Activated T-helper 2 cell treated with anti-CD3 and anti-CD28 coated beads, Interferon-gamma antibody, Interleukin-2, Interleukin-4, amounts not matched to agents 10 μg/mL and 5 μg/mL and 100 μg/mL, durations not matched to agents 14 hours and 24 hours and 36 hours (primary cell): ENCODE results near the gene ERFE. TPM values are rescaled to one million over a fixed set of nuclear protein-coding genes. Genes with fewer than 3 reads are reported as not detected.
A peak's percentile ranks its signal among the peaks of the same experiment; 100 is the strongest.
"Not testable (repeated sequence)": the region's sequence is repeated elsewhere in the genome, so short reads cannot be mapped to it uniquely, and the experiment has no call there.

Source experiments
- DNase-seq: peaks from one replicate; pipeline ENCODE4 v3.0.0; 2021; ENCODE audit warnings: low spot score
- H3K27ac Mint-ChIP-seq: one replicate; pipeline ENCODE4 v1.8.0; 2021; ENCODE audit warnings: mixed read lengths
- H3K27me3 Mint-ChIP-seq: one replicate; pipeline ENCODE4 v1.8.0; 2021; ENCODE audit warnings: low read depth, mixed read lengths
- H3K36me3 Mint-ChIP-seq: one replicate; pipeline ENCODE4 v1.8.0; 2021; ENCODE audit warnings: low read depth, mixed read lengths
- H3K4me1 Mint-ChIP-seq: one replicate; pipeline ENCODE4 v1.8.0; 2021; ENCODE audit warnings: low read depth, mixed read lengths
- H3K4me3 Mint-ChIP-seq: one replicate; pipeline ENCODE4 v1.8.0; 2021; ENCODE audit warnings: low read depth, mild to moderate bottlenecking, moderate library complexity, mixed read lengths
- H3K9me3 Mint-ChIP-seq: one replicate; pipeline ENCODE4 v1.8.0; 2021; ENCODE audit warnings: mixed read lengths
- intact Hi-C: fragments of 100-400 bp; cut with micrococcal nuclease; formaldehyde crosslinking; loops from one replicate; pipeline ENCODE4 v1.15.1; 2023
- total RNA-seq: library from RNA; stranded (reverse); gene quantifications from 2 replicates; pipeline ENCODE4 v1.2.3, GENCODE V29; 2022

Gene ERFE, protein sequence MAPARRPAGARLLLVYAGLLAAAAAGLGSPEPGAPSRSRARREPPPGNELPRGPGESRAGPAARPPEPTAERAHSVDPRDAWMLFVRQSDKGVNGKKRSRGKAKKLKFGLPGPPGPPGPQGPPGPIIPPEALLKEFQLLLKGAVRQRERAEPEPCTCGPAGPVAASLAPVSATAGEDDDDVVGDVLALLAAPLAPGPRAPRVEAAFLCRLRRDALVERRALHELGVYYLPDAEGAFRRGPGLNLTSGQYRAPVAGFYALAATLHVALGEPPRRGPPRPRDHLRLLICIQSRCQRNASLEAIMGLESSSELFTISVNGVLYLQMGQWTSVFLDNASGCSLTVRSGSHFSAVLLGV
- 0.46 and 1.1 TPM in 2 replicates for total RNA-seq

GRCh38 chr2:238158509-238159070, at the start of gene ERFE:
TSS of gene ERFE (plus strand) at chr2:238158970. CDS start at chr2:238159008, 38 bp downstream.
- peaks cover 16% of the 10 kb centered on the region for H3K27me3 Mint-ChIP-seq
- H3K36me3 Mint-ChIP-seq, result no peaks in the 10 kb centered on the region
- intact Hi-C loops, result no loop called here
- no peaks in the 10 kb centered on the region for H3K9me3 Mint-ChIP-seq
- DNase-seq, result peak; percentile 46
- peak within 1 kb of the TSS; percentile 69 for H3K4me3 Mint-ChIP-seq
- peaks cover 4% of the 10 kb centered on the region for H3K4me1 Mint-ChIP-seq
- no peak within 1 kb of the TSS for H3K27ac Mint-ChIP-seq

DNA sequence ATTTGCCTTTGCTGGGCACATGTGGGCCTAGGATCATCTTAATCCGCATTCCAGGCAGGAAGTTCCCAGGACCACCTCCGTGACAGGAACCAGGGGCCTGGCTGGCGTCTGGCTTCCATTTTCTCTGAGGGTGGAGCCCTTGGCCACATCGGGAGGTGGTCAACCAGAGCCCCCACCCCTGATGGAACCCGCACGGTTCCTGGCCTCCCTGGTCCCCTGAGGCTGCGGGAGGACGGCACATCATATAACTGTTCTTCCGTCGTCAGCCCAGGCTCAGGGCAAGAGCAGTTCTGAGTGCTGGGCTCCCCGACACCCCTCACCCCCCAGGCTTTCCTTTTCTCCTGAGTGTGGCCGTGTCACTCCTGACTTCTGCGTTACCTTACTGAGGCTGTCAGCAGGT, 45.2 kb upstream of the ERFE start:
- no peak for DNase-seq
- Mint-ChIP-seq H3K27ac (no peak overlapping the region), H3K4me3 (no peak overlapping the region), H3K36me3 (no peaks in the 10 kb centered on the region), H3K27me3 (peaks cover 4% of the 10 kb centered on the region), H3K4me1 (peaks cover 2% of the 10 kb centered on the region), H3K9me3 (peaks cover 20% of the 10 kb centered on the region)
- intact Hi-C loops, result no loop called here

DNA sequence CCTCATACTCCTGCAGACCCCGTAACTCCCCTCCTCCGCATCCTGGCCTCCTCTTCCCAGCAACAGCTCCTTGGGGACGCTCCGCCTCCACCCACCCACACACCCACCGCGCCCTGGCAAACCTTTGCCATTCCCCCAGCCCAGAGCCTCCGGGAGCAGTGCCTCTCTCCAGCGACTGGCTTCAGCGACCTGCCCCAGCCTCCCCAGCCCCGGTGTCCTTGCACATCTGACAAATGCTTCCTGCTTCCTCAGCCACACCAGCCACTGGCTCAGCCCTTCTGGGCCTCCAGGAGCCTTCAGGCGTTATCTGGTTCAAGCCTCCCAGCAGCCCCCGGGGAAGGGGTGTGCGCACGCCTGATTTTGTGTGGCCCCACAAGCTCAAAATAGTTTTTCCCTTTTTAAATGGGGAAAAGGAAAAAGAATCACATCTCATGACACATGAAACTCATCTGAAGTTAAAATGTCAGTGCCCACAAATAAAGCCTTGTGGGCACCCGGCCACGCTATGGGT, 44.4 kb upstream of the ERFE start:
- peaks cover 8% of the 10 kb centered on the region for H3K27me3 Mint-ChIP-seq
- no peaks in the 10 kb centered on the region for H3K36me3 Mint-ChIP-seq
- no peak overlapping the region for H3K27ac Mint-ChIP-seq
- peaks cover 20% of the 10 kb centered on the region for H3K9me3 Mint-ChIP-seq
- no peak for DNase-seq
- H3K4me3 Mint-ChIP-seq, result no peak overlapping the region
- no peaks in the 10 kb centered on the region for H3K4me1 Mint-ChIP-seq
- intact Hi-C loops, result no loop called here

DNA sequence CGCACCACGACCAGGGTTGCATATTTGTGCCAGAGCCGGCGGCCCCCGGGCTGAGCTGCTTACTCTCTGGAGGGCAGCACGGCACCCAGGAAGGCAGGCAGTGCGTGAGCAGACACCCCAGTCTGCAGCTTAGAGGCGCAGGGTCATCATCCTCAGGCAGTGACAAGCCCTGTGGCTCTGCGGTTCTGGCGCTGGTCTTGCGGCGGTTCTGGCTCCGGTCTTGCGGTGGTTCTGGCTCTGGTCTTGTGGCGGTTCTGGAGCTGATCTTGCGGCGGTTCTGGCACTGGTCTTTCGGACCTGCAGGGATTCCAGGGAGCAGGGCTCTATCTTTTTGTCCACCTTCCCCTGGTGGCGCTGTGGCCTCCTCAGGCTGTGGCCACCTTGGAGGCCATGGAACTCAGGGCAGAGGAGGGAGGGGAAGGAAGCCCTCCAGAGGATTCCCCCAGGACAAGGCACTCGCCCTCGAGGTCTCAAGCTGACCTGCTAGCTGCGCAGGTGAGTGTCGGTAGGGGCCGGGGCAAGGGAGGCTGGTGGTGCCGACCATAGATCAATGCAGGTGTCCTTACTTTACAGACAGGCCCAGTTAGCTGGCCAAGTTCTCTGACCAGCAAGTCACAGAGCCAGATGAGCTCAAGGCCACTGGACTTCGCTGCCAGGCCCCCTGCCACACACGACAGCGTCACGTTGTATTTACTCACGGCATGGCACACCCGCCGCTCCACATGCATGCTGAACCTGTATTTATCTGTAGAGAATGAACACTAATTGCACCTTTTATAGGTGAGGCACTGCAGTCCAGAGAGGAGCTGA, 43.7 kb upstream of the ERFE start:
- no peak overlapping the region for H3K4me3 Mint-ChIP-seq
- intact Hi-C loops, result no loop called here
- H3K9me3 Mint-ChIP-seq, result peaks cover 20% of the 10 kb centered on the region
- H3K4me1 Mint-ChIP-seq, result no peaks in the 10 kb centered on the region
- peaks cover 8% of the 10 kb centered on the region for H3K27me3 Mint-ChIP-seq
- H3K27ac Mint-ChIP-seq, result no peak overlapping the region
- DNase-seq, result no peak
- no peaks in the 10 kb centered on the region for H3K36me3 Mint-ChIP-seq

DNA sequence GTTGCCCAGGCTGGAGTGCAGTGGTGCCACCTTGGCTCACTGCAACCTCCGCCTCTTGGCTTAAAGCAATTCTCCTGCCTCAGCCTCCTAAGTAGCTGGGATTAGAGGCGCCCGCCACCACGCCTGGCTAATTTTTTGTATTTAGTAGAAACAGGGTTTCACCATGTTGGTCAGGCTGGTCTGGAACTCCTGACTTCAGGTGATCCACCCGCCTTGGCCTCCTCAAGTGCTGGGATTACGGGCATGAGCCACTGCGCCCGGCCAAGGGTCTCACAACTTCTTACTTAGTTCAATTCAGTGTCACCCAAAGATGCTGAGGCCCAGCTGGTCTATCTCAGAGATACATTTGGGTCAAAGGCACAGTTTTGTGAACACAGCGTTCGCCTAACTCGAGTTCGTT, 43.1 kb upstream of the ERFE start:
- H3K4me1 Mint-ChIP-seq, DNase-seq, intact Hi-C loops, H3K27me3 Mint-ChIP-seq, H3K27ac Mint-ChIP-seq, H3K4me3 Mint-ChIP-seq, H3K36me3 Mint-ChIP-seq: not testable (repeated sequence)
- peaks cover 20% of the 10 kb centered on the region for H3K9me3 Mint-ChIP-seq

DNA sequence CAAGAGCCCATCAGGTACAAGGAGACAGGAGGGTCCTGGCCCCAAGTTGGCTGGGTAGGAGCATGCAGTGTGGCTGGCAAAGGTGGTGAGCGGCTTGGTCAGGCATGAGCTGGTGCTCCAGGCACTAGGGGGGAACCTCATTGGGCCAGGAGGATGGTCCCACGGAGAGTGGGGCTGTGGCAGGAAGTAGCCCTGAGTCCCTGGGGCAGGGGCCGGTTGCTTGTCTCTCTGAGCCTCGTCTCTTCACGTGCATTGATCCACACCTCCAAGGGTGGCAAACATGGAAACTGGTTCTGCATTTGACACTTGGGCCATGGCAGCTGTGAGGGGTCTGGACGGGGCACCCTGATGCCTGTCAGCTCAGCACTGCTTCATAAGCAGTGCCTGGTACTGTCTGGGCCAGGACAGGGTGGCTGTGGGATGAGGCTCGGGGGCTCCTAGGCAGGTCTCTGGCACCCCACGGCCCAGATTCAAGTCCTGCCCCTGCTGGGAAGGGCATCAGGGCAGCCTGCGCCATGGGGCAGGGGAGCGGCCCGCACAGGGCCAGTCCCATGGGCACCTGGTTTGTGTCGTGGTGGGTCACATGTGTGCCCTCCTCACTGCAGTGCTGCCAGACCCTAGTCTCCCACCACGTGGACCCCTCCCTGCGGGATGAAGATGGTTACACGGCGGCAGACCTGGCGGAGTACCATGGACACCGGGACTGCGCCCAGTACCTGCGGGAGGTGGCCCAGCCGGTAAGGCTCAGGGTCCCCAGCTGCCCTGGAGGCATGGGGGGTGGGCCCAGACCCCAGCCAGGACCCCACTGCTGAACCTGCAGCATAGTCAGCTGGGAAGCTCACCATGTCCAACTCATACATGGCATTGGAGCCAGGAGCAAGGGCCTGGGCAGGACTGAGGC, 42.2 kb upstream of the ERFE start:
- intact Hi-C loops, result no loop called here

DNA sequence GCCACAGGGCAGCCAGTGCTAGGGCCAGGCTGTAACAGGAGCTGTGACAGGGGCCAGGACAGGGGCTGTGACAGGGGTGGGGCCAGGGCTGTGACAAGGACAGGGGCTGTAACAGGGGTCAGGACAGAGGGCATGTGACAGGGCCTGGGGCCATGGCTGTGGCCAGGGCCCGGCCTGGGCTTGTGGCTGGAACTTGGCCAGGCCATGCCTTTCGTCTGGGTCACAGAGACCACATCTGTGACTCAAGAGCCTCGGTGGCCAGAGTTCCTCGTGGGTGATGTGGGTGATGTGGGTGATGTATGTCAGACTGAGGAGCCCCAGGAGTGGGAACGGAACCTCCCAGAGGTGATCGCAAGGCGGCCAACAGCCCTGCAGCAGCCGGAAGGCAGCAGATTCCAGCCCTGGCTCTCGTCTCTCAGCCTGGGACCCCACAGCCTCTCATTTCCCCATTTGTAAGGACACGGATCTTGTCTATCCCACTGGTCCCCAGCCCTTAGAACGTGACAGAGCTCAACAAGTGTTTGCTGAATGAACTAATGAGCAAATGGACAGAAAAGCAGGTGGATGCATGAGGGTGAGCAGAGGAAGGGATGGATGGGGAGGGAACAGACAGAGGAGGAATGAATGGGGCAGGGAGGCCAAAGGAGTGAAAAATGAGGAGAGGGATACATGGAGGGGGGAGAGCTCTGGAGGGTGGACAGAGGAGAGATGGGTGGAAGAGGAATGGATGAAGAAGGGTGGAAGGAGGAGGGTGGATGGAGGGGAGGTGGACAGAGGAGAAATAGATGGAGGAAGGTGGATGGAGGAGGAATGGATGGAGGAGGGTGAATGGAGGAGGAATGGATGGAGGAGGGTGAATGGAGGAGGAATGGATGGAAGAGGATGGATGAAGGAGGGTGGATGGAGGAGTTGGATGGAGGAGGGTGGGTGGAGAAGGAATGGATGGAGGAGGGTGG, 41.3 kb upstream of the ERFE start:
- no peak for DNase-seq
- Mint-ChIP-seq H3K4me1 (no peaks in the 10 kb centered on the region), H3K27me3 (peaks cover 8% of the 10 kb centered on the region), H3K9me3 (peaks cover 10% of the 10 kb centered on the region), H3K36me3 (no peaks in the 10 kb centered on the region), H3K4me3 (no peak overlapping the region), H3K27ac (no peak overlapping the region)
- intact Hi-C loops, result no loop called here

More for the DNA sequence above, 42.2 kb upstream of the ERFE start:
- Mint-ChIP-seq H3K4me1 (no peaks in the 10 kb centered on the region), H3K4me3 (no peak overlapping the region), H3K9me3 (peaks cover 17% of the 10 kb centered on the region), H3K27me3 (peaks cover 8% of the 10 kb centered on the region), H3K36me3 (no peaks in the 10 kb centered on the region), H3K27ac (no peak overlapping the region)
- DNase-seq, result no peak

DNA sequence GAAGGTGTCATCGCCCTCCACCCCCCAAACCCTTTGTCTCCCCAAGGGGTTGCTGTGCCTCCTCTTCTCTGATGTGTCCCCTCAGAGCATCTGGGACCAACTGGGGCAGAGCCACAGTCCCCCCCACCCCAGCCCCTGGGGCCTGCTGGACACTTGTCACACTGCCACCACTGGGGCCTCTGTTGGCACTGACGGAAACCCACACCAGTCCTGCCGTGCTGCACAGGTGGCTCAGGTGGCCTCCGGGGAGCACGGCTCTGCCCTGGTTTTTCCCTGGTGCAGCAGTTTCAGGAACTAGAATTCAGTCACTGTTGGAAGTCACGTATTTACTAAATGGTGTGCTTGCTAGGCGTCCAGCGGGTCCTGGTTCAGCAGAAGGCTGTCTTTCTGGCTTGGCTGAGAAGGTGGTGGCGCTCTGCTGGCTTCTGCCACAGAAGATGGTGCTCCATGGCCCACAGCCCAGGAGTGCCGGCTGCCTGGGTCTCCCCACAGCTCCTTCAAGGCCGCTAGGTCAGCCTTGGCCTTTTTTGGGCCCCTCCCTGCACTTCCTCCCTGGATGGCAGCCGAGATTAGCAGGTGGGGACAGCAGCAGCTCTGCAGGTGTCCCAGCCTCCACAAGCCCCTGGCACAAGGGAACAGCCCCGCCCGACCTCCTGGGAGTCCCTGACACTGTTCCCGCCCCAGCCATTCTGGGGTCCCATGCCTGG, 38.9 kb upstream of the ERFE start:
- no peak overlapping the region for H3K27ac Mint-ChIP-seq
- intact Hi-C loops, result no loop called here
- H3K4me3 Mint-ChIP-seq, result no peak overlapping the region
- no peak for DNase-seq
- H3K4me1 Mint-ChIP-seq, result no peaks in the 10 kb centered on the region
- no peaks in the 10 kb centered on the region for H3K9me3 Mint-ChIP-seq
- H3K36me3 Mint-ChIP-seq, result no peaks in the 10 kb centered on the region
- H3K27me3 Mint-ChIP-seq, result peaks cover 8% of the 10 kb centered on the region

DNA sequence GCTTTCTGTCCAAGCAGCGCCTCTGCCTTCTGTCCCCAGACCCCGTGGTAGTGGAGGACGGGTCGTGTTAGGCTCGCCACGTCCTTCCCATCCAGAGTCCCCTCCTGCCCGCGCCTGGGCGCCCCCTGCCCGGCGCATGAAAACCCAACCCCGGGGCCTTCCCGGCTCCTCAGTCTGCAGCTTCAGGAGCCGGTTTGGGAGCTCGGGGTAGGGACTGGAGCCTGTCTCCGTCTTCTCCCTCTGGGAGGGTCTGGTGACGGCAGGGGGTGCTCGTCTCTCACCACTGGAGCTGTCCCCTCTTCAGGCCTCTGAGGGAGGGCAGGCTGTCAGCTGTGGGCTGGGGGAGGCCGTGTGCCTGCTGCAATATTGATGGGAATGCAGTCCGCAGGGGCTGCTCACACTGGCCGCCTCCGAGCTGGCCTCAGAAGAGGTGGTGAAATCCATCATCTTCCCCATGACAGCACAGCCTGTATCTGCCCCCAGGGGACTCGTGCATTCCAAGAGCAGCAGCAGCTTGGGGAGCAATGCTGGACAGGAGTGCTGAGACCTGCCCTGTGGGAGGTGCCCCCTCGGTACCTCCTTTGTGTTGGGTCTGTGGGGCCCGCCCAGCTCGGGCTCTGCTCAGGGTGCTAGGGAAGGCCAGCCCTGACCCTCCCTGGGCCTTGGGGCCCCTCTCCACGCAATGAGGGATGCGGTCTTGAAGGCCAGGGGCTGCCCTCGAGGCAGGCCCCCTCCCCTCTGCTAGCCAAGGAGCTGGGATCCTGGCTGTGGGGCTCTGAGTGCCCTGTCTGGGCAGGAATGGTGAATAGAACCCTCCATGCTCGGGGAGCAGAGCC, 38.1 kb upstream of the ERFE start:
- no peaks in the 10 kb centered on the region for H3K36me3 Mint-ChIP-seq
- H3K27ac Mint-ChIP-seq, result no peak overlapping the region
- H3K27me3 Mint-ChIP-seq, result peaks cover 8% of the 10 kb centered on the region
- no peak overlapping the region for H3K4me3 Mint-ChIP-seq
- H3K4me1 Mint-ChIP-seq, result no peaks in the 10 kb centered on the region
- intact Hi-C loops, result no loop called here
- no peak for DNase-seq
- no peaks in the 10 kb centered on the region for H3K9me3 Mint-ChIP-seq

GRCh38 chr2:238121511-238122286, 37.1 kb upstream of the ERFE start:
- no peak overlapping the region for H3K27ac Mint-ChIP-seq

More at GRCh38 chr2:238121511-238122286, 37.1 kb upstream of the ERFE start:
- peaks cover 8% of the 10 kb centered on the region for H3K27me3 Mint-ChIP-seq
- H3K36me3 Mint-ChIP-seq, result no peaks in the 10 kb centered on the region
- no peaks in the 10 kb centered on the region for H3K4me1 Mint-ChIP-seq
- no peak overlapping the region for H3K4me3 Mint-ChIP-seq
- H3K9me3 Mint-ChIP-seq, result no peaks in the 10 kb centered on the region
- intact Hi-C loops, result no loop called here
- no peak for DNase-seq
